RCC 7860 (cell line): ENCODE data around the gene MASP2.
"Not testable (repeated sequence)": the region's sequence is repeated elsewhere in the genome, so short reads cannot be mapped to it uniquely, and the experiment has no call there.

ENCODE experiments used
- DNase-seq: peaks from one replicate; pipeline ENCODE4 v3.0.0-alpha.2; 2015; ENCODE audit warnings: low spot score
- FAIRE-seq: peaks from 2 replicates; lab custom pipeline; 2012; peaks lifted over from hg19 to GRCh38; lab: Jason Lieb, UNC

MASP2 gene

DNA sequence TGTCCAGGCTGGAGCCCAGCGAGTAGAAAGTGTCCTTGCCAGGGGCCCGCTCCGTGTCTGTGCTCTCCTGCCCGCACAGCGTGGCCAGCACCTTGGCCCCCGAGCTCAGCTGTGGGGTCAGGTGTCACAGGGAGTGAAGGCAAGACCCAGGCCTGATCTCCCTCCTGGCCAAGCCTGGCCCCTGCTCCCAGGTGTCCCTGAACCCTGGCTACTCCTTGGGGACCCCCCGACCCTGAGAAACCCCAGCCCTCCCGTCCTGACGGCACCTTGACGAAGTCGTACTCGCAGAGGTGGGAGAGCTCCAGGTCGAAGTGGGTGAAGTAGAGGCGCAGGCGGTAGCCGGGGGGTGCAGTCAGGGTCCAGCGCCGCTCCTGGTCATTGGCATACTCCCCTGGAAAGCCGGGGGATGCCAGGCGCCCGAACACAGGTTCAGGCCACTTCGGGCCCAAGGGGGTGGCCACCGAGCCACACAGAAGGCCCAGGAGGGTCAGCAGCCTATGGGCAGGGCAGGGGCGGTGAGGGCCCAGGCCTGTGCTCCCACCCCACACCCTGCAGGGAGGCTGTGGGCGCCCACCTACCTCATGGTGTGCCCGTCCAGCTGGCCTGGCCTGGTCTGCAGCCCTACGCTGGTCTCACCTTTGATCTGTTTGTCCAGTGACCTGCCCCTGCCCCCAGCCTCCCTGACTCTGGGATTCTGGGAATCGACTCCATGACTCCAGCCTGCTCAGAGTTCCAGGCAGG lies at the start of gene MASP2:
MASP2 (minus strand) TSS at position 615 of the 741 bp plus-strand sequence; CDS start at position 583, 32 bp downstream.
- no peak for DNase-seq
- no peak for FAIRE-seq

- not testable (repeated sequence) for DNase-seq, FAIRE-seq
Observed at GRCh38 chr1:11083784-11084183, 36.7 kb upstream of the MASP2 start.

- FAIRE-seq (no peak), DNase-seq (no peak)
Observed at GRCh38 chr1:11080931-11081330, 33.9 kb upstream of the MASP2 start.

- DNase-seq = no peak
- FAIRE-seq = no peak
Observed at GRCh38 chr1:11078631-11079030, 31.6 kb upstream of the MASP2 start.

DNA sequence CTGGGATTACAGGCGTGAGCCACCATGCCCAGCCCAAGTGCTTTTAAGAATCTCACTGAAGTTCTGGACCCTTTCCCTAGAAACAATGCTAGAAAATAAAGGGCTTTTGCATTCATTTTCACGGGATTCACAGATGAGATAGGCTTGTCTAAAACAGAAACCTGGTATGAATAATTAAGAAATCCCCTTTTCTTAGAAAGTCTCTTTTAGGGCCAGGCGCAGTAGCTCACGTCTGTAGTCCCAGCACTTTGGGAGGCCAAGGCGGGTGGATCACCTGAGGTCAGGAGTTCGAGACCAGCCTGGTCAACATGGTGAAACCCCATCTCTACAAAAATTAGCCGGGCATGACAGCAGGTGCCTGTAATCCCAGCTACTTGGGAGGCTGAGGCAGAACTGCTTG lies 26.4 kb upstream of the MASP2 start:
- FAIRE-seq, DNase-seq: not testable (repeated sequence)

DNA sequence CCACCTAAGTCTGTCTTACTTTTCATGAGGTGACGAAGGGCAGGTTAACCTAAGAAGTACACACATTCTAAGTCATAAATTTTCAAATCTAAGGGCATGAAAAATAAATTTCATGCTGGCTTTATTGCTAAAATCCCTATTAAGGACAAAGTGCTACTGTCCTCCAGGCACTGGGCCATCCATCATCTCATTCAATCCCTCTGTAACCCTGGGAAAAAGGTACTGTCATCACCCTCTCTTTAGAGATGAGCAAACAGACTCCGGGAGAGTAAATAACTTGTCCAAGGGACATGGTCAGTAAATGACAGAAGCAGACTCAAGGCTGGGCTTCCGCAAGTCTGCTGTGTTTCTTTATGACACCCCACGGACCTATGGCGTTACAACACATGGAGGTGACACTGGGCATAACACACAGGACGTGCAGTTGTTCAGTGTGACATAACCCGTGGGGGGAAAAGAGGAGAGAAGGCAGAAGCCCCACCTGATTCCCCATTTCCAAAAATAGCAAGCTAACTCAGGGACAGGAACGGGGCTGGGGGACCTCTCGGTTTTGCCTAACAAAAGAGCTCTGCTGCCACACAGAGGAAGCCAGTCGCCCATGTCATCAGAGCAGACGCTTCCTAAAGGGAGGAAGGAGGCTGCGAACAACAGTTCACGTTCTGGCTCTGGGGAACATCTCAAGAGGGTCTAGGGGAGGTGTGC lies 25.3 kb upstream of the MASP2 start:
- FAIRE-seq = no peak
- no peak for DNase-seq

DNA sequence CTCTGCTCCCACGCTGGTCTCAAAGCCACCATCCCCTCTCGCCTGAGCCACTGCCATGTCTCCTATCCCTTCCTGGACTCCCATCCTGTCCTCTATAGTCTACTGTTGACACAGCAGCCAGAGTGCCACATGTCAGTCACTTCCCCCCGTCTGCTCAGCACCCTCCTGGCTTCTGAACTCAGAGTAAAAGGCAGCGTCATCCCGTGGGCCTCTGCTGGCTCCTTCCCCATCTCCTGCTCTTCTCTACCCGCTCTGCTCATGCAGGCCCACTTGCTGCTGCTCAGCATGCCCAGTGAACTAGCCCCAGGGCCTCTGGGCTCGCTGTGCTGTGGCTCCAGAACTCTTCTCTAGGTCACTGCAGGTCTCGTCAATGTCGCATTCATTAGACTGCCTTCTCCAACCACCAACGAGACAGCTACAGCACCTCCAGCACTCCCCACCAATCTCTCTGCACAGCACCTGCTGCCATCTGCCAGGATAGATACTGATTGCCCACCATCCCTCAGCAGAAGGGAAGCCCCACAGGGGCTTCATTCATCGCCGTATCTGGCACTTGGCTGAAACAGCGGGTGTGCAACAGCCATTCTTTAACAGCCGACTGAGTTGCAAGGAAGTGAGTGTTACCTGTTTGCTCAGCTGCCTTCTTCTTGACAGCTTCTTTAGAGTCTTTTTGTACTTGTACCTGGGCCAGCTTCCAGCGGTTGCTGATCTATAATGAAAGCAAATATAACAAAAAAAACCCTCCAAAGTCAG lies 24.6 kb upstream of the MASP2 start:
- DNase-seq = no peak
- no peak for FAIRE-seq

DNA sequence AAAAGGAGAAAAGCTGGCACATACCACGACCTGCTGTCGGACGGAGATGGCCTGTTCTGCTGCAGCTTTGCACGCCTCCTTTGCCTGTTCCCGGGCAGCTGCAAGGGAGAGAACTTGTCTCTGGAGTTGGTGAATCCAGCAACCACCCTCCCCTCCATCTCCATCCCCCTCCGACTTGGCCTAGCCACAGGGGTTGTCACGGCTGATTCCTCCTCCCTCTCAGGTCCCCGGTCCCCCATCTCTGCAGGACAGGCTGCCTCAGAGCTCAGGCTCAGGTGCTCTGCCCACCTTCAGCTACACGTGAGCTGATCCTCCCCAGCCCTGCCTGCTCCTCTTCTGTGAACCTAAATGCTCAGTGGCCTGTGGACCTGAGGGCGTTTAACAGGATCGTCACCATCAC lies 23.8 kb upstream of the MASP2 start:
- FAIRE-seq (no peak), DNase-seq (no peak)

GRCh38 chr1:11068600-11069473 lies 21.8 kb upstream of the MASP2 start:
- no peak for FAIRE-seq

DNA sequence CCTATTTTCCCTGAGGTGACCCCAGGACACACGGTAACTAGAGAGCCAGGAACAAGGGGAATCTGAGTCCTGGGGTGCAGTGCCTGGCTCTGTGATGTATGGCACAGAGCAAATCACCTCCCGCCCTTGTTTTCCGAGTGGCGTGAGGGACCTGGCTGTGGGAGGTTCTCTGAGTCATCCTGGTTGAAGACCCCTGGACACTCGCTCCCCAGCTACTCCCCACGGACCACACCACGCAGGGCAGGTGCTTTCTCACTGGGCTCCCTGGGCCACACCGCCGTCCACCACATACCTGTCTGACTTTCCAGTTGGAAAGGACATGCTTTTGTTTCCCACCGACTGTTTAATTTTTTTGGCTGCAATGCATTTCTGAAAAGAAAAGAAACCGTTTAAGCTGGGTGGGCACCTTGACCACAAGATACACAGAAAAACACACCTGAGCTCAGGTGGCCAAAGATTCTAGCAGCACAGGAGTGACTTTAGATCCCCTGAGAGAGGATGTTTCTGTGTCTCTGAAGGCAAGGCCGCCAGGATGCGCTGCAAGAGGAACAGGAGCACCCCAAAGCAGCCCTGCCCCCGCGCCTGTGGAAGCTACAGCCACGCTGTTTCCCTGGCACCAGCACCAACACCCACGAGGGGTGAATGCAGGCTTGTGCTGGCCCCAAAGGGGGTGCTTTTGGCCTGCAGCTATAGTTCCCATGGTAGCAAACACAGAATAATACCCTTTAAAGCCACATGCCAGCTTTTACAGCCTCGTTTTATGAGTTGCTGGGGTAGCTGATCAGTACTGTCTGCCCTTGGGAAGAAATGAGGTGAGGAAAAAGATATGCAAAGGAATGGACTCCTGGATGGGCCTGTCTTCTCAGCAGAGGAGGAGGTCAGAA lies 20.9 kb upstream of the MASP2 start:
- FAIRE-seq (no peak), DNase-seq (no peak)

More at GRCh38 chr1:11068600-11069473, 21.8 kb upstream of the MASP2 start:
- DNase-seq = no peak

- no peak for FAIRE-seq
- DNase-seq = no peak
Observed at GRCh38 chr1:11065796-11066195, 18.8 kb upstream of the MASP2 start.

- FAIRE-seq = no peak
- no peak for DNase-seq
Observed at GRCh38 chr1:11064942-11065341, 17.9 kb upstream of the MASP2 start.

- not testable (repeated sequence) for DNase-seq, FAIRE-seq
Observed at GRCh38 chr1:11063937-11064537, 17.0 kb upstream of the MASP2 start.

GRCh38 chr1:11062965-11063401 lies 15.9 kb upstream of the MASP2 start:
- DNase-seq = peak; percentile 77
- peak; percentile 76 for FAIRE-seq

DNA sequence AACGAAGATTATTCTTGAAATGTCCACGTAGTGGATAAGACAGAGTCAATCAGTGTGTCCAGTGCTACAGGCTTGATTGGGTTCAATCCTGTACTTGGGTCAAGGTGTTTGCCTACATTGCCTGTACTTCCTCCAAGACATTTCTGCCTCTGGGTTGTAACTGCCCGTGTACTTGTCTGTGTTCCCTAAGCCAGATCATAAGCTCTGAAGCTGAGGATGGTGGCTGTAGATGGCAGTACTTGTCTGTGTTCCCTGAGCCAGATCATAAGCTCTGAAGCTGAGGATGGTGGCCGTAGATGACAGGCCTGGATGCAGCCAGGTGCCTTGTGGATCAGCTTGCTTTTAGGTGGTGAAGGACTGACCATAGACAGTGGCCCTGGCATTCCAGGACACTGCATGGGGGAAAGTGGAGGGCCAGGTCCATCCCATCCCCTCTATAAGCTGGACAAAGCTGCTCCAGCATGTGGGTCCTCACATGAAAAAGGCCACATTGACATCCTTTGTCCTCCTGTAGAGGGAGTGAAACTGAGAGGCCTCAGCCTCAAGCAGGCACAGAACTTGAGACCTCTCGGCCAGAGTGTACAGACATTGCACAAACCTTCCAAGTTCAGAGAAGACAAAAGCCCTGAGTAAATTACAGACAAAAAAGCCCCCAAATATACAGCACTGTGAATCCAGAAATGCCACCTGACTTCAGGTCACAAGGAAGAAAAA lies 14.8 kb upstream of the MASP2 start:
- FAIRE-seq = no peak

GRCh38 chr1:11059968-11060830 lies 13.2 kb upstream of the MASP2 start, which contains the start of gene SRM:
SRM (minus strand) TSS chr1:11060018; CDS start chr1:11059943, 75 bp downstream.
- peak; percentile 78 for DNase-seq
- no peak for FAIRE-seq

More for the DNA sequence above, 14.8 kb upstream of the MASP2 start:
- no peak for DNase-seq
